T-helper 17 cell (primary cell): ENCODE measurements around the gene MCEMP1. TPM values are rescaled to one million over a fixed set of nuclear protein-coding genes. Genes with fewer than 3 reads are reported as not detected.

Experiments
- ATAC-seq: fragments of 150-1000 bp; cut with Tn5 transposase; 2 replicates; pipeline ENCODE4 v1.10.0; 2021; ENCODE audit warnings: mild to moderate bottlenecking, moderate library complexity
- DNase-seq, 3 donors: peaks; one replicate each; pipeline versions ENCODE4 v3.0.0 to v3.0.0-alpha.2; 2020 to 2021
- H3K9me3 ChIP-seq: one replicate; pipeline ENCODE4 v1.7.0; 2013; ENCODE audit warnings: low read length, mild to moderate bottlenecking; ENCODE audit not compliant: control insufficient read depth, poor library complexity, severe bottlenecking
- H3K27ac Mint-ChIP-seq: one replicate; pipeline ENCODE4 v1.8.0; 2022; ENCODE audit warnings: mild to moderate bottlenecking, moderate library complexity, mixed read lengths
- H3K27me3 Mint-ChIP-seq: one replicate; pipeline ENCODE4 v1.8.0; 2022; ENCODE audit warnings: mixed read lengths
- H3K36me3 Mint-ChIP-seq: one replicate; pipeline ENCODE4 v1.8.0; 2022; ENCODE audit warnings: low read depth, mixed read lengths
- H3K4me1 Mint-ChIP-seq: one replicate; pipeline ENCODE4 v1.8.0; 2022; ENCODE audit warnings: mild to moderate bottlenecking, mixed read lengths
- H3K4me3 Mint-ChIP-seq: one replicate; pipeline ENCODE4 v1.8.0; 2022; ENCODE audit warnings: mild to moderate bottlenecking, moderate library complexity, mixed read lengths
- total RNA-seq, 4 donors: library from RNA in 2 of 4; stranded (reverse) in 2 of 4; gene quantifications; one replicate each; pipeline ENCODE4 v1.2.3 and lab custom pipeline; 2022 to 2026

Gene MCEMP1
- total RNA-seq, 2 donors from 2014 or later: 0.52 to 0.68 TPM

- H3K4me3 Mint-ChIP-seq: no peak overlapping the region
- peak overlapping the region; percentile 11 for H3K27ac Mint-ChIP-seq
- H3K27me3 Mint-ChIP-seq: peaks cover 17% of the 10 kb centered on the region
- no peaks in the 10 kb centered on the region for H3K9me3 ChIP-seq
- no peak for DNase-seq
- no peak for ATAC-seq
- peaks cover 27% of the 10 kb centered on the region for H3K4me1 Mint-ChIP-seq
- H3K36me3 Mint-ChIP-seq: peaks cover 2% of the 10 kb centered on the region
Measured at GRCh38 chr19:7701049-7701653, 24.3 kb downstream of the MCEMP1 start.

DNA sequence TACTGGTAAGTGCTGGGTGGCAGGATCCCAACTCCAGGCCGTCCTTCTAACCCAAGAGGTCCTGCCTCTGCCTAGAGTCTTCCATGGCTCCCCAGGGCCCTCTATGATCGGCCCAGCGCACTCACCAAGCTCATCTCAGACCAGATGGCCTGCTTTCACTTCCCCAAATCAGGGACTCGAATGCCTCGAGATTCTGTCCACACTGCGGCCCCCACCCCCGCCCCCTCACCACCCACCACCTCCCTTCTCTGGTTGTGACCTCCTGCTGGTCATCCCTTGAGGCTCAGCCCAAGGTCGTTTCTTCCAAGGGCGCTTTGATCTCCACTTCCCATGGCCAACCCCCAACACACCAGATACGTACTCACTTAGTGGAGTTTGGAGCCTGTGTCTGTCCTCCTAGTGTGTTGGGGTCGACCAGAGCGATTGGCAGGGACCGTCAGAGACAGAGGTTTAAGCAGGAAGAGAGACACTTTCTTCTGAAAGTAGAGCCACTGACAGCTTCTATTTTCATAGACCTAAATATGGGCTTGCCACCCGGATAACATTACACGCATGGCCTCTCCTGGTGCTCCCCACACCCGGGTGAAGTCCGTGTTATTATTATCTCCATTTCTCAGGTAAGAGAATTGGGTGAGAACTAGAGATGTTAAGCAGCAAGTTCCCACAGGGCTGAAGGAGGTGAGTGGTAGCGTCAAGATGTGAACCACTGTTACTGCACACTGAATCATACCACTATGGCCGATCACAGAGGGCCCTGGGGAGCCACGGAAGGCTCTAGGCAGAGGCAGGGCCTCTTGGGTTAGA, 25.0 kb downstream of the MCEMP1 start, which contains the start of gene FCER2:
Gene FCER2, minus strand, starts transcription at position 478 of the 804 bp plus-strand sequence. CDS start 2,371 bp downstream, outside the sequence.
- H3K4me1 Mint-ChIP-seq: peaks cover 34% of the 10 kb centered on the region
- peak within 1 kb of the TSS; percentile 89 for H3K27ac Mint-ChIP-seq
- no peak for DNase-seq
- peak within 1 kb of the TSS; percentile 59 for H3K4me3 Mint-ChIP-seq
- H3K9me3 ChIP-seq: no peaks in the 10 kb centered on the region
- peaks cover 2% of the 10 kb centered on the region for H3K36me3 Mint-ChIP-seq
- peak; percentile 11 for ATAC-seq
- peaks cover 17% of the 10 kb centered on the region for H3K27me3 Mint-ChIP-seq

- H3K9me3 ChIP-seq: no peaks in the 10 kb centered on the region
- peak overlapping the region; percentile 89 for H3K27ac Mint-ChIP-seq
- H3K27me3 Mint-ChIP-seq: peaks cover 9% of the 10 kb centered on the region
- peaks cover 38% of the 10 kb centered on the region for H3K4me1 Mint-ChIP-seq
- H3K36me3 Mint-ChIP-seq: peaks cover 2% of the 10 kb centered on the region
- ATAC-seq (no peak), DNase-seq (no peak)
- no peak overlapping the region for H3K4me3 Mint-ChIP-seq
Measured at GRCh38 chr19:7703332-7703731, 26.4 kb downstream of the MCEMP1 start.

GRCh38 chr19:7704280-7705060, 27.6 kb downstream of the MCEMP1 start:
- ATAC-seq (no peak), DNase-seq (no peak)
- H3K27ac Mint-ChIP-seq: peak overlapping the region; percentile 95
- H3K36me3 Mint-ChIP-seq: peaks cover 2% of the 10 kb centered on the region
- H3K4me1 Mint-ChIP-seq: peaks cover 38% of the 10 kb centered on the region
- H3K27me3 Mint-ChIP-seq: peaks cover 2% of the 10 kb centered on the region
- no peak overlapping the region for H3K4me3 Mint-ChIP-seq
- no peaks in the 10 kb centered on the region for H3K9me3 ChIP-seq

DNA sequence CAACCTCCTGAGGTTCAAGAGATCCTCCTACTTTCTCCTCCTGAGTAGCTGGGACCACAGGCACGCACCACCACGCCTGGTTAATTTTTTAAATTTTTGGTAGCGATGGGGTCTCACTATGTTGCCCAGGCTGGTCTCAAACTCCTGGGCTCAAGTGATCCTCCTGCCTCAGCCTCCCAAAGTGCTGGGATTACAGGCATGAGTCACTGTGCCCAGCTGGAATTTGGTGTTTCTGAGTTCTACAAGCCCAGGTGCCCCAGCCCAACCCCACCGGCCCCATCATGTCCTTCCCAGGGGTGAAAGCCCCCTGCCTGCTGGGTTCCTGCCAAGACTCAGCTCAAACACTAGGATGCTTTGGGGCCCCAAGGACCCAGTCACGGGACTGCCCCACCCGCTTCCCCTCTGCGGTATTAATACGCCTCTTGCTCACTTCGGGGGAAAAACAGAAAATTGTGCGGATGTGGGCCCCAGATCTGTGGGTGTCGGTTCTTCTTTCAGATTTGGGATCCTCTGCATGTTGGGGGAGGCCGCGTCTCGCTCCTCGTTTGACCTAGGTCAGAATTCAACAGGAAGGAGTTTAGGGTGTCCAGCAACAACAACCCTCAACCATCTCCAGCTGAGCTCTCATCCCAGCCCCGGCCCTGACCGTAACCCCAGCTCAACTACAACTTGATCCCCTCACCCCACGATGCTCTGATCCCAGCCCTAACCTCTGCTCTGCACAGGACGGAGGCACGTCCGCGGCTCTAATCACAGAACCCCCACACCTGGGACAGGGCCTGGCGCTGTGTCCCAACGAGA, 28.7 kb downstream of the MCEMP1 start:
- peaks cover 39% of the 10 kb centered on the region for H3K4me1 Mint-ChIP-seq
- ATAC-seq: peak; percentile 97
- H3K36me3 Mint-ChIP-seq: peaks cover 2% of the 10 kb centered on the region
- no peaks in the 10 kb centered on the region for H3K27me3 Mint-ChIP-seq
- peak; percentile 46 to 64 (median 63) for DNase-seq
- no peaks in the 10 kb centered on the region for H3K9me3 ChIP-seq
- peak overlapping the region; percentile 95 for H3K27ac Mint-ChIP-seq
- H3K4me3 Mint-ChIP-seq: peak overlapping the region; percentile 85

DNA sequence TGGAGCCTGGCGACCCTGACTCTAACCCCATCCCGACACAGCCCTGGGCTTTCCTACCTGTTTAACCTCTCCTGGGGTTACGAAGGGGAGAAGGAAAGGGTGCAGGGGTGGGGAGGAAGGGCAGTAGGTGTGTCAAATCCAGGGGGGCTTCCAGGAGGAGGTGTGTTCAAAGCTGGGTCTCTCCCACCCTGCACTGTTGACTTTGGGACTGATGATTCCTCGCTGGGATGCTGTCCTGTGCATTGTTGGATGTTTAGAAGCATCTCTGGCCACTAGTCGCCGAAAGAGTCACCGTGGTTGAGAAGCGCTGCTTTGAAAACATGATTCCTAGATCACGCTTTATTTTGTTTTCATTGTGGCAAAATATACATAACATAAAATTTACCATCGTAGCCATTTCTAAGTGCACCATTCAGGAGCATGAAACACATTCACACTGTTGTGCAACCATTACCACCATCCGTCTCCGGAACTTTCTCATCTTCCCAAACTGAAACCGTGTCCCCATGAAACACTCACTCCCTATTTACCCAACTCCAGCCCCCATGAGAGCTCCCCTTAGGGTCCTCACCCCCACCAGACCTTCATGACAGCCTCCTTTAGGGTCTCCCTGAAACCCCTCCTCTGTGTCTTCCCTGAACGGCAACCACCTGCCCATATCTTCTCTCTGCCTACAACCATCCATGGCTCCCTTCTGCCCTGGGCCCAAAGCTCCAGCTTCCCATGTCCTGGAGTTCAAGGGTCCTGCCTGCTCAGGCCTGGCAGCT, 29.5 kb downstream of the MCEMP1 start:
- DNase-seq: no peak
- Mint-ChIP-seq H3K36me3 (peaks cover 2% of the 10 kb centered on the region), H3K4me3 (peak overlapping the region; percentile 85), H3K27me3 (no peaks in the 10 kb centered on the region), H3K27ac (peak overlapping the region; percentile 95), H3K4me1 (peaks cover 41% of the 10 kb centered on the region)
- no peaks in the 10 kb centered on the region for H3K9me3 ChIP-seq
- ATAC-seq: no peak

- Mint-ChIP-seq H3K27me3 (no peaks in the 10 kb centered on the region), H3K27ac (peak overlapping the region; percentile 95), H3K4me3 (peak overlapping the region; percentile 56), H3K36me3 (peaks cover 2% of the 10 kb centered on the region), H3K4me1 (peaks cover 41% of the 10 kb centered on the region)
- no peaks in the 10 kb centered on the region for H3K9me3 ChIP-seq
- ATAC-seq (no peak), DNase-seq (no peak)
Measured at GRCh38 chr19:7706955-7707456, 30.1 kb downstream of the MCEMP1 start.

- Mint-ChIP-seq H3K27me3 (no peaks in the 10 kb centered on the region), H3K27ac (peak overlapping the region; percentile 41), H3K36me3 (no peaks in the 10 kb centered on the region), H3K4me3 (no peak overlapping the region), H3K4me1 (peaks cover 29% of the 10 kb centered on the region)
- no peak for DNase-seq
- H3K9me3 ChIP-seq: no peaks in the 10 kb centered on the region
- ATAC-seq: no peak
Measured at GRCh38 chr19:7709932-7710460, 33.1 kb downstream of the MCEMP1 start.

- no peak overlapping the region for H3K4me3 Mint-ChIP-seq
- H3K4me1 Mint-ChIP-seq: peaks cover 26% of the 10 kb centered on the region
- no peak for ATAC-seq
- no peaks in the 10 kb centered on the region for H3K9me3 ChIP-seq
- no peak for DNase-seq
- no peaks in the 10 kb centered on the region for H3K27me3 Mint-ChIP-seq
- no peaks in the 10 kb centered on the region for H3K36me3 Mint-ChIP-seq
- peak overlapping the region; percentile 41 for H3K27ac Mint-ChIP-seq
Measured at GRCh38 chr19:7710616-7711015, 33.7 kb downstream of the MCEMP1 start.

DNA sequence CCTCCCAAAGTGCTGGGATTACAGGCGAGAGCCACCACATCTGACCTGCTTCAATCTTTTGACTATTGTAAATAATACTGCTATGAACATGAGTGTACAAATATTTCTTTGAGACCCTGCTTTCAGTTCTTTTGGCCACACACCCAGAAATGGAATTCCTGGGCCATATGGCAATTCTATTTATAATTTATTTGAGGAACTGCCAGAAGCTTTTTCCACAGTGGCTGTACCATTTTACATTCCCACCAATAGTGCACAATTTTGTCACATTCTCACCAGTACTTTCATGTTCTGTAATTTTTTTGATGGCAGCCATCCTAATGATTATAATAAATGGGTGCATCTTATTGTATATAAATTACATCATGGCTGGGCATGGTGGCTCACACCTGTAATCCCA, 38.8 kb downstream of the MCEMP1 start:
- H3K27me3 Mint-ChIP-seq: no peaks in the 10 kb centered on the region
- DNase-seq: no peak
- no peaks in the 10 kb centered on the region for H3K9me3 ChIP-seq
- H3K4me1 Mint-ChIP-seq: peaks cover 1% of the 10 kb centered on the region
- H3K4me3 Mint-ChIP-seq: no peak overlapping the region
- peak overlapping the region; percentile 19 for H3K27ac Mint-ChIP-seq
- no peak for ATAC-seq
- H3K36me3 Mint-ChIP-seq: no peaks in the 10 kb centered on the region

DNA sequence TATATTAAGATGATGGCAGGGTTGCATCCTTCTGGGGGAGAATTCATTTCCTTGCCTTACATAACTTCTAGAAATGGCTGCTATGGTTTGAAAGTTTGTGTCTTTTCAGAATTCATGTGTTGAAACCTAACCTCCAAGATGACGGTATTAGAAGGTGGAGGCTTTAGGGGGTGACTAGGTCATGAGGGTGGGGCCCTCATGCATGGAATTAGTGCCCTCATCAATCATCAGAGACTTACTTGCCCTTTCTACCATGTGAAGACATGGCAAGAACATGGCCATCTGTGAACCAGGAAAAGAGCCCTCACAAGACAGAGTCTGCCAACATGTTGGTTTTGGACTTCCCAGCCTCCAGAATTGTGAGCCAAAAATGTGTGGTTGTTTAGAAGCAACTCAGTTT, 39.9 kb downstream of the MCEMP1 start:
- H3K27ac Mint-ChIP-seq: no peak overlapping the region
- H3K27me3 Mint-ChIP-seq: no peaks in the 10 kb centered on the region
- no peak overlapping the region for H3K4me3 Mint-ChIP-seq
- no peaks in the 10 kb centered on the region for H3K36me3 Mint-ChIP-seq
- no peak for ATAC-seq
- no peak for DNase-seq
- H3K4me1 Mint-ChIP-seq: no peaks in the 10 kb centered on the region
- H3K9me3 ChIP-seq: no peaks in the 10 kb centered on the region

DNA sequence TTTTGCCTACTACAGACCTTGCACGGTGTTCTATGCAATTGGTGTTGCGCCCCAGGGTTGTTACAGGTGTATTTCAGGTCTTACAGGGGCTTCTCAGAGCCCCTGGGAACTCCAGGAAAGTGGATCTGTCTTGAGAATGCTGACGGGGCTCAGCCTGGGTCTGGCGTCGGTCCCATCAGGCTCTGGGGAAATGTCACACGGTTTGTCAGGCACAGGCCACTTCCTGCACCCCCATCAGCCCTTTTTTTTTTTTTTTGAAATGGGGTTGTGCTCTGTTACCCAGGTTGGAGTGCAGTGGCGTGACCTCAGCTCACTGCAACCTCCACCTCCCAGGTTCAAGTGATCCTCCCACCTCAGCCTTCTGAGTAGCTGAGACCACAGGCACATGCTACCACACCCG, 41.8 kb downstream of the MCEMP1 start:
- no peaks in the 10 kb centered on the region for H3K36me3 Mint-ChIP-seq
- DNase-seq (no peak), ATAC-seq (peak; percentile 61)
- no peaks in the 10 kb centered on the region for H3K9me3 ChIP-seq
- H3K27me3 Mint-ChIP-seq: peaks cover 7% of the 10 kb centered on the region
- H3K27ac Mint-ChIP-seq: peak overlapping the region; percentile 21
- H3K4me1 Mint-ChIP-seq: peaks cover 2% of the 10 kb centered on the region
- H3K4me3 Mint-ChIP-seq: peak overlapping the region; percentile 33
